ENCODE results near the gene GNPNAT1.

DNA sequence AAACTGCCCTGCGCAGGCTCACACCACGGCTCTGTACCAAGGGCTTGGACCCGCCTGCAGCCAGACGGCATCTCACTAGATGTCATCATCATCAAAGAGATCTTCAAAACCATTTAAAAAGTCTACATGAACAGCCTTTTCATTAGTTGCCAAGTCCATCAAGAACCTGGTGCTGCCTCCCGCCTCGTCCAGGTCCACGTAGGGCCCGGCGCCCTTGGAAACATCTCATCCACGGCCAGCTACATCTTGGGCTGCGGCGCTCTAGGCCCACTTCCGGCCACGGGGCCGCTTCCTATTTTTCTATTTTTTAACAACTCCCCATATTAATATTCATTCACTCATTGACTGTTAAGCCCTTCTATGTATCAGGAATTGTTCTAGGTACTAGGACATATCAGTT is 7.4 kb upstream of the GNPNAT1 start:
- TF ChIP-seq, protein P1, sequence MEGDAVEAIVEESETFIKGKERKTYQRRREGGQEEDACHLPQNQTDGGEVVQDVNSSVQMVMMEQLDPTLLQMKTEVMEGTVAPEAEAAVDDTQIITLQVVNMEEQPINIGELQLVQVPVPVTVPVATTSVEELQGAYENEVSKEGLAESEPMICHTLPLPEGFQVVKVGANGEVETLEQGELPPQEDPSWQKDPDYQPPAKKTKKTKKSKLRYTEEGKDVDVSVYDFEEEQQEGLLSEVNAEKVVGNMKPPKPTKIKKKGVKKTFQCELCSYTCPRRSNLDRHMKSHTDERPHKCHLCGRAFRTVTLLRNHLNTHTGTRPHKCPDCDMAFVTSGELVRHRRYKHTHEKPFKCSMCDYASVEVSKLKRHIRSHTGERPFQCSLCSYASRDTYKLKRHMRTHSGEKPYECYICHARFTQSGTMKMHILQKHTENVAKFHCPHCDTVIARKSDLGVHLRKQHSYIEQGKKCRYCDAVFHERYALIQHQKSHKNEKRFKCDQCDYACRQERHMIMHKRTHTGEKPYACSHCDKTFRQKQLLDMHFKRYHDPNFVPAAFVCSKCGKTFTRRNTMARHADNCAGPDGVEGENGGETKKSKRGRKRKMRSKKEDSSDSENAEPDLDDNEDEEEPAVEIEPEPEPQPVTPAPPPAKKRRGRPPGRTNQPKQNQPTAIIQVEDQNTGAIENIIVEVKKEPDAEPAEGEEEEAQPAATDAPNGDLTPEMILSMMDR (IDR thresholded peaks at IDR 0.05): no peak
- TF ChIP-seq POLR2A (IDR thresholded peaks at IDR 0.05): no peak
